HepG2 (cell line): ENCODE results near the gene CETN2. TPM values are rescaled to one million over a fixed set of nuclear protein-coding genes. Genes with fewer than 3 reads are reported as not detected.

Source experiments
- HMGXB3 ChIP-seq: sonication (generic); formaldehyde crosslinking; IDR thresholded peaks from 2 replicates; pipeline ENCODE4 v1.4.0; 2020; ENCODE audit warnings: missing genetic modification reagents, borderline replicate concordance
- KDM2A ChIP-seq: sonication (generic); formaldehyde crosslinking; IDR thresholded peaks from 2 replicates; pipeline ENCODE4 v1.4.0; 2020; ENCODE audit warnings: low read depth, missing genetic modification reagents, borderline replicate concordance
- PAXIP1 ChIP-seq: sonication (generic); formaldehyde crosslinking; conservative IDR thresholded peaks from 2 replicates; pipeline ENCODE4 v1.4.0; 2020; ENCODE audit warnings: mild to moderate bottlenecking, missing genetic modification reagents, moderate library complexity
- ZKSCAN5 ChIP-seq: sonication (generic); formaldehyde crosslinking; IDR thresholded peaks from 2 replicates; pipeline ENCODE4 v1.5.1; 2020; ENCODE audit warnings: mild to moderate bottlenecking, missing genetic modification reagents
- polyA plus RNA-seq, 8 experiments: library from polyadenylated mRNA; depleted of rRNA in 3 of 8; stranded (reverse) in 7 of 8; unstranded in 1 of 8; fragments of >200 nt; fragmentation: Illumina TruSeq in 4 of 8; extraction: Trizol in 4 of 8; gene quantifications; 2 replicates each; pipeline versions ENCODE4 v1.2.1 to v1.2.3, GENCODE V29; 2011 to 2016; ENCODE audit warnings: low read depth in 4 of 8, missing spikeins in 1 of 8, mixed read lengths in 1 of 8; ENCODE audit not compliant: insufficient read depth in 1 of 8
- total RNA-seq, 5 experiments: library from RNA; depleted of rRNA; stranded (reverse); fragments of >200 nt; fragmentation: Illumina TruSeq; extraction: Trizol; gene quantifications; 2 replicates each; pipeline ENCODE4 v1.2.3, GENCODE V29; 2016; ENCODE audit warnings: low read depth in 1 of 5

Gene CETN2
- total and polyA plus RNA-seq, 2 of the 13 experiments (the other 11 are each of a cell fraction or from before 2014, with no cell fraction given), result 17.2 to 85.4 TPM

GRCh38 chrX:152833378-152833777 lies 2.8 kb upstream of the CETN2 start (continued):
- TF ChIP-seq HMGXB3 (CRISPR knock-in tag), result no peak
- no peak for TF ChIP-seq KDM2A (CRISPR knock-in tag)
- no peak for TF ChIP-seq PAXIP1 (CRISPR knock-in tag)
- TF ChIP-seq ZKSCAN5 (CRISPR knock-in tag), result no peak
